C4-2B (cell line): Measurements from ENCODE around the gene CC2D1A.

Experiments used
- CTCF ChIP-seq: fragments of 450-650 bp; conservative IDR thresholded peaks from 2 replicates; pipeline ENCODE4 v1.5.1; 2017; ENCODE audit warnings: mild to moderate bottlenecking
- ZFX ChIP-seq: fragments of 450-650 bp; IDR thresholded peaks from 2 replicates; pipeline ENCODE4 v1.6.1; 2017

GRCh38 chr19:13959141-13959961, 53.4 kb downstream of the CC2D1A start:
- no peak for TF ChIP-seq CTCF
- no peak for TF ChIP-seq ZFX
